Spleen (tissue), 11 donors: ENCODE measurements around the gene SMARCA4. TPM values are rescaled to one million over a fixed set of nuclear protein-coding genes. Genes with fewer than 3 reads are reported as not detected.

Experiments used
- DNase-seq: peaks from one replicate; pipeline ENCODE4 v3.0.0-alpha.2; 2020
- H3K27ac ChIP-seq, 8 donors: fragments of 200-600 bp; sonication (generic) in 7 of 8; 1 replicate in 4 of 8; 2 replicates in 4 of 8; pipeline versions ENCODE4 v1.5.0 to v1.8.0; 2016 to 2021; ENCODE audit warnings: inconsistent platforms in 4 of 8, mild to moderate bottlenecking in 4 of 8, moderate library complexity in 1 of 8
- H3K27me3 ChIP-seq, 7 donors: fragments of 200-600 bp; sonication (generic) in 6 of 7; replicated peaks in 1 of 7; 1 replicate in 4 of 7; 2 replicates in 3 of 7; pipeline versions ENCODE4 v1.5.0 to v1.8.0; 2016 to 2021; ENCODE audit warnings: inconsistent platforms in 3 of 7, mild to moderate bottlenecking in 1 of 7
- H3K36me3 ChIP-seq, 6 donors: fragments of 200-600 bp; sonication (generic) in 5 of 6; 1 replicate in 4 of 6; 2 replicates in 2 of 6; pipeline versions ENCODE4 v1.5.0 to v1.8.0; 2016 to 2021; ENCODE audit warnings: inconsistent platforms in 2 of 6
- H3K4me1 ChIP-seq, 6 donors: fragments of 200-600 bp; sonication (generic) in 5 of 6; 1 replicate in 3 of 6; 2 replicates in 3 of 6; pipeline versions ENCODE4 v1.5.0 to v1.8.0; 2016 to 2021; ENCODE audit warnings: inconsistent platforms in 3 of 6
- H3K4me3 ChIP-seq, 8 donors: fragments of 200-600 bp; sonication (generic) in 7 of 8; 1 replicate in 4 of 8; 2 replicates in 4 of 8; pipeline versions ENCODE4 v1.5.0 to v1.8.0; 2016 to 2021; ENCODE audit warnings: inconsistent platforms in 4 of 8, mild to moderate bottlenecking in 4 of 8, moderate library complexity in 2 of 8
- H3K9me3 ChIP-seq, 8 donors: fragments of 200-600 bp; sonication (generic) in 7 of 8; 1 replicate in 4 of 8; 2 replicates in 4 of 8; pipeline versions ENCODE4 v1.5.0 to v1.8.0; 2016 to 2021; ENCODE audit warnings: inconsistent platforms in 4 of 8
- CTCF ChIP-seq, 11 experiments: fragments of 200-600 bp in 7 of 11; fragments of 450-650 bp in 4 of 11; sonication (generic) in 4 of 11; IDR thresholded peaks in 8 of 11; conservative IDR thresholded peaks in 3 of 11; 1 replicate in 7 of 11; 2 replicates in 4 of 11; pipeline versions ENCODE4 v1.4.0 to v1.8.0; 2016 to 2021; ENCODE audit warnings: antibody characterized with exemption in 11 of 11, inconsistent platforms in 4 of 11, mild to moderate bottlenecking in 1 of 11
- POLR2A ChIP-seq, 3 donors: fragments of 450-650 bp; IDR thresholded peaks; one replicate each; pipeline ENCODE4 v1.5.1; 2017; ENCODE audit warnings: antibody characterized with exemption in 3 of 3, mild to moderate bottlenecking in 1 of 3
- POLR2AphosphoS5 ChIP-seq, 3 donors: sonication (generic); formaldehyde crosslinking; IDR thresholded peaks; one replicate each; pipeline ENCODE4 v1.5.1; 2017; ENCODE audit warnings: antibody characterized with exemption in 3 of 3
- WGBS, 5 donors: extraction: QIAGEN DNeasy Blood & Tissue Kit in 3 of 5; methylation state at CpG; one replicate each; pipeline versions ENCODE4 v1.1.5 to v1.1.7; 2013 to 2018; 5-methylcytosine and 5-hydroxymethylcytosine counted together
- intact Hi-C: fragments of 100-400 bp; cut with DNase I; formaldehyde crosslinking; loops from one replicate; pipeline ENCODE4 v1.15.0; 2023; ENCODE audit warnings: low total_unique reads
- polyA plus RNA-seq, 3 donors: library from polyadenylated mRNA; stranded (reverse); fragments of 200-250 nt; gene quantifications; one replicate each; pipeline ENCODE4 v1.2.1, GENCODE V29; 2013
- total RNA-seq, 7 donors: library from RNA; depleted of rRNA in 3 of 7; stranded (reverse); fragments of >200 nt in 3 of 7; fragmentation: NEBNext Ultra II Directional in 4 of 7; extraction: Animal tissue kit (Norgen Biotek cat#: 25700) in 4 of 7; gene quantifications; one replicate each; pipeline versions ENCODE4 v1.1.0 to v1.2.1, GENCODE V29; 2016 to 2021
- donor health status: healthy with polysubstance abuse.
- donor health status: DM: no; HTN: no; CAD: no; lungs with moderate emphysema.
- donor health status: DM: no; HTN: no; CAD: no.
- donor health status: Bipolar disorder and iron deficiency.
- donor health status: healthy.
- donor health status: DM: no; HTN: no; CAD: no.
- donor health status: DM: yes; HTN: yes; CAD: no.

The SMARCA4 gene
- total and polyA plus RNA-seq, 10 donors, result 41.6 to 95.6 (median 65.8) TPM

DNA sequence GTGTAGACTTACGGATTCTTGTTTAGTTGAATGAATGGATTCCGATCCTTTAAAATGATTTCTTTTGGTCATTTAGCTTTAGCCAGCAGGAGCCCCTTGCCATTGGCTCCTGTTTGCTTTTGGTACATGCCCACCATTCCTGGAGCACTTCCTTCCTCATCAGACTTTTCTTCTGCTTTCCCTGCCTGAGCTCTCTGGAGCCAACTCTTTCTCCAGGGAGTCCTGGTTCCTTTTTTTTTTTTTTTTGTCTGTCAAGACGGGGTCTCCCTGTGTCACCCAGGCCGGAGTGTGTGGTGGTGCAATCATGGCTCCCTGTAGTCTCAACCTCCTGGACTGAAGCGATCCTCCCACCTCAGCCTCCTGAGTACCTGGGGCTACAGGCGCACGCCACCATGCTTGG is 37.8 kb downstream of the SMARCA4 start:
- no peak overlapping the region for H3K4me3 ChIP-seq
- H3K36me3 ChIP-seq, result peaks cover 7 to 100% (median 76%) of the 10 kb centered on the region in 6 donors
- no peaks in the 10 kb centered on the region for H3K9me3 ChIP-seq
- intact Hi-C loops, result no loop called here
- H3K27me3 ChIP-seq, result no peaks in the 10 kb centered on the region
- peaks cover 0 to 10% (median 5%) of the 10 kb centered on the region in 6 donors for H3K4me1 ChIP-seq
- TF ChIP-seq CTCF (IDR thresholded peaks at IDR 0.05 in 8 of 11, conservative IDR thresholded peaks at IDR 0.05 in 3 of 11) (no peak), POLR2AphosphoS5 (IDR thresholded peaks at IDR 0.05) (no peak), POLR2A (IDR thresholded peaks at IDR 0.05) (no peak)
- H3K27ac ChIP-seq, result no peak overlapping the region
- DNase-seq, result no peak
- 80 to 92% (median 87%) methylated on average over 7 of the region's 7 CpGs for WGBS, 5 donors

- no peak for DNase-seq
- H3K4me1 ChIP-seq, result peaks cover 0 to 22% (median 5%) of the 10 kb centered on the region in 6 donors
- H3K27ac ChIP-seq, result peak overlapping the region in 2 of 8 donors; percentile 19 to 24
- no peaks in the 10 kb centered on the region for H3K9me3 ChIP-seq
- no peak overlapping the region for H3K4me3 ChIP-seq
- TF ChIP-seq POLR2AphosphoS5 (IDR thresholded peaks at IDR 0.05) (no peak), POLR2A (IDR thresholded peaks at IDR 0.05) (no peak), CTCF (IDR thresholded peaks at IDR 0.05 in 8 of 11, conservative IDR thresholded peaks at IDR 0.05 in 3 of 11) (no peak)
- intact Hi-C loops, result no loop called here
- WGBS, 5 donors, result 78 to 91% (median 85%) methylated on average over 5 of the region's 5 CpGs
- H3K27me3 ChIP-seq, result no peaks in the 10 kb centered on the region
- peaks cover 2 to 99% (median 69%) of the 10 kb centered on the region in 6 donors for H3K36me3 ChIP-seq
Measured at GRCh38 chr19:11005521-11005920, 44.7 kb downstream of the SMARCA4 start.

GRCh38 chr19:11007385-11007784 is 46.6 kb downstream of the SMARCA4 start:
- 89 to 95% (median 94%) methylated on average over 5 of the region's 5 CpGs for WGBS, 5 donors
- no peak overlapping the region for H3K27ac ChIP-seq
- TF ChIP-seq POLR2AphosphoS5 (IDR thresholded peaks at IDR 0.05) (no peak), POLR2A (IDR thresholded peaks at IDR 0.05) (no peak), CTCF (IDR thresholded peaks at IDR 0.05 in 8 of 11, conservative IDR thresholded peaks at IDR 0.05 in 3 of 11) (no peak)
- H3K36me3 ChIP-seq, result peaks cover 2 to 99% (median 74%) of the 10 kb centered on the region in 6 donors
- no peak overlapping the region for H3K4me3 ChIP-seq
- no peaks in the 10 kb centered on the region for H3K27me3 ChIP-seq
- H3K9me3 ChIP-seq, result no peaks in the 10 kb centered on the region
- no peak for DNase-seq
- peaks cover 0 to 22% (median 5%) of the 10 kb centered on the region in 6 donors for H3K4me1 ChIP-seq
- intact Hi-C loops, result no loop called here

DNA sequence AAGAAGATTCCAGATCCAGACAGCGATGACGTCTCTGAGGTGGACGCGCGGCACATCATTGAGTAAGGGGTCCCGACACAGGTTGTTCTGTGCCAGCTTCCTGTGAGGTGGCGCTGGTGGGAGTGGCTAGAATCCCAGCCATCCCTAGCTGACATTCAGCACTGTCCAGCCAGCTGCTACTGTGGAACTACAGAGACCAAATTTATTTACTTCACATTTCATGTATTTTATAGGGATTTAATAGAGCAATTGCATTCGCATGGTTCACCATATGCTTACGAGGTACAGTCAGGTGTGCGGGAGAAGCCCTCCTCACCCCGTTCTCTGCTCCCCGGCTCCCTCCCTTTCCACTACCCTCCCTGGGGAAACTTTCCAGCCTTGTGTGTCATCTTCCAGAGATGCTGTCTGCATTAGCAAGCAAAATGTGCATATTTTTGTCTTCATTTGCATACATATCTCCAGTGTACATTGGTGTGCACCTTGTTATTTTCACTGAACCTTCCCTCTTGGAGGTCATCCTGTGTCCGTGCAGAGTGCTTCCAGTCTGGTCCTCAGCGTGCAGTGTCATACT is 47.2 kb downstream of the SMARCA4 start:
- Histone ChIP-seq H3K4me1 (peaks cover 0 to 18% (median 3%) of the 10 kb centered on the region in 6 donors), H3K4me3 (no peak overlapping the region), H3K27ac (no peak overlapping the region), H3K27me3 (no peaks in the 10 kb centered on the region), H3K9me3 (no peaks in the 10 kb centered on the region), H3K36me3 (peaks cover 2 to 99% (median 74%) of the 10 kb centered on the region in 6 donors)
- DNase-seq, result no peak
- TF ChIP-seq POLR2A (IDR thresholded peaks at IDR 0.05) (no peak), POLR2AphosphoS5 (IDR thresholded peaks at IDR 0.05) (no peak), CTCF (IDR thresholded peaks at IDR 0.05 in 8 of 11, conservative IDR thresholded peaks at IDR 0.05 in 3 of 11) (no peak)
- WGBS, 5 donors, result 95 to 98% (median 96%) methylated on average over 14 of the region's 14 CpGs
- intact Hi-C loops, result no loop called here
